A673 (cell line): Measurements from ENCODE around the gene PRR27.

ENCODE experiments used
- EZH2 ChIP-seq: fragments of 200-600 bp; sonication (generic); IDR thresholded peaks from 2 replicates; pipeline ENCODE4 v1.6.1; 2017; ENCODE audit warnings: borderline replicate concordance, low read depth, mild to moderate bottlenecking, mixed read lengths, antibody characterized with exemption, low read length; ENCODE audit not compliant: poor library complexity, severe bottlenecking
- TF ChIP-seq, protein P1 (sequence below): fragments of 300-800, 200-600 bp; sonication (generic); conservative IDR thresholded peaks from 2 replicates; pipeline ENCODE4 v1.5.1; 2017; ENCODE audit warnings: low read depth, mild to moderate bottlenecking, antibody characterized with exemption, low read length, moderate library complexity, mixed read lengths

DNA sequence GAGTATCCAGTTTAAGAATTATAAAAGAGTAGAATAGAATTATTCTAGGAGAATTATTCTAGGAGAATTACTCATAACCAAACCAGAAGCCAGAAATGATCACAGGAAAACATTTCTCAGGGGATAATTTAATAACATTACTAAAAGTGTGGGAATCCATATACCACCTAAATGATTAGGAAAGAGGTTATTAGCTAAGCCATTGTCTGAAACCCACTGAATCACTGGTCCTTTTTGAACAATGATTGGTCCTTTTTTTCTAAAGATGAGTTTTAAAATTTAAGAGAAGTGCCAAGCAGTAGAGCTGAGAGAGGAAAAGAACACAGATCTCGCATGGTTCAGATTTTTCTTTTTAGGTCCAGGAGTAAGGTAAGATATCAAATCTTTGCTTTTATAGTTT lies 41.4 kb downstream of the PRR27 start, which contains the start of gene ODAM:
- TF ChIP-seq, protein P1, sequence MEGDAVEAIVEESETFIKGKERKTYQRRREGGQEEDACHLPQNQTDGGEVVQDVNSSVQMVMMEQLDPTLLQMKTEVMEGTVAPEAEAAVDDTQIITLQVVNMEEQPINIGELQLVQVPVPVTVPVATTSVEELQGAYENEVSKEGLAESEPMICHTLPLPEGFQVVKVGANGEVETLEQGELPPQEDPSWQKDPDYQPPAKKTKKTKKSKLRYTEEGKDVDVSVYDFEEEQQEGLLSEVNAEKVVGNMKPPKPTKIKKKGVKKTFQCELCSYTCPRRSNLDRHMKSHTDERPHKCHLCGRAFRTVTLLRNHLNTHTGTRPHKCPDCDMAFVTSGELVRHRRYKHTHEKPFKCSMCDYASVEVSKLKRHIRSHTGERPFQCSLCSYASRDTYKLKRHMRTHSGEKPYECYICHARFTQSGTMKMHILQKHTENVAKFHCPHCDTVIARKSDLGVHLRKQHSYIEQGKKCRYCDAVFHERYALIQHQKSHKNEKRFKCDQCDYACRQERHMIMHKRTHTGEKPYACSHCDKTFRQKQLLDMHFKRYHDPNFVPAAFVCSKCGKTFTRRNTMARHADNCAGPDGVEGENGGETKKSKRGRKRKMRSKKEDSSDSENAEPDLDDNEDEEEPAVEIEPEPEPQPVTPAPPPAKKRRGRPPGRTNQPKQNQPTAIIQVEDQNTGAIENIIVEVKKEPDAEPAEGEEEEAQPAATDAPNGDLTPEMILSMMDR = no peak
- TF ChIP-seq EZH2 = no peak
